Embryonic facial prominence (tissue), 1 donor: ENCODE results near the gene JRKL.

ENCODE experiments used
- DNase-seq: peaks from one replicate; pipeline ENCODE4 v3.0.0-alpha.2; 2016; ENCODE audit errors: extremely low spot score

The JRKL gene

GRCh38 chr11:96389720-96390487 lies at the start of gene JRKL, which contains the start of gene CCDC82:
Gene JRKL (plus strand): TSS chr11:96390013. CDS start chr11:96390650, 637 bp downstream.
Gene CCDC82 (minus strand): TSS chr11:96389912. CDS start chr11:96384747, 5,165 bp downstream.
- peak; percentile 92 for DNase-seq

GRCh38 chr11:96340555-96340885 lies 49.3 kb upstream of the JRKL start:
- DNase-seq = no peak

- DNase-seq = peak; percentile 24
Measured at GRCh38 chr11:96341211-96342013, 48.4 kb upstream of the JRKL start.

GRCh38 chr11:96342014-96342960 lies 47.5 kb upstream of the JRKL start:
- no peak for DNase-seq

GRCh38 chr11:96342961-96343711 lies 46.7 kb upstream of the JRKL start, which contains the start of gene MAML2:
Gene MAML2 (minus strand): TSS chr11:96343195. CDS start chr11:96341895, 1,300 bp downstream.
- DNase-seq = peak; percentile 92

- DNase-seq = no peak
Measured at GRCh38 chr11:96356848-96357247, 33.0 kb upstream of the JRKL start.

GRCh38 chr11:96357794-96358193 lies 32.0 kb upstream of the JRKL start:
- no peak for DNase-seq

- DNase-seq = no peak
Measured at GRCh38 chr11:96358321-96358720, 31.5 kb upstream of the JRKL start.

GRCh38 chr11:96361778-96362177 lies 28.0 kb upstream of the JRKL start:
- DNase-seq = no peak

GRCh38 chr11:96365493-96365892 lies 24.3 kb upstream of the JRKL start:
- DNase-seq = no peak

- no peak for DNase-seq
Measured at GRCh38 chr11:96366024-96366423, 23.8 kb upstream of the JRKL start.

- no peak for DNase-seq
Measured at GRCh38 chr11:96367342-96367741, 22.5 kb upstream of the JRKL start.

GRCh38 chr11:96373826-96374225 lies 16.0 kb upstream of the JRKL start:
- DNase-seq = no peak

GRCh38 chr11:96376796-96377195 lies 13.0 kb upstream of the JRKL start:
- DNase-seq = no peak

GRCh38 chr11:96384156-96384555 lies 5.7 kb upstream of the JRKL start:
- no peak for DNase-seq

- no peak for DNase-seq
Measured at GRCh38 chr11:96385187-96385586, 4.6 kb upstream of the JRKL start.

- DNase-seq = peak; percentile 57
Measured at GRCh38 chr11:96388891-96389719, 708 bp upstream of the JRKL start.

- no peak for DNase-seq
Measured at GRCh38 chr11:96390488-96390792, 627 bp downstream of the JRKL start.

GRCh38 chr11:96391698-96392307 lies 2.0 kb downstream of the JRKL start:
- DNase-seq = no peak
